Measurements from ENCODE around the gene ADAMTS16.

GRCh38 chr5:5122776-5123175 is 17.4 kb upstream of the ADAMTS16 start:
- no peak for TF ChIP-seq CTCF (IDR thresholded peaks at IDR 0.05)
- no peak for TF ChIP-seq POLR2A (IDR thresholded peaks at IDR 0.05)
- TF ChIP-seq POLR2AphosphoS5 (IDR thresholded peaks at IDR 0.05) = no peak
